ENCODE measurements around the gene DYRK3. TPM values are rescaled to one million over a fixed set of nuclear protein-coding genes. Genes with fewer than 3 reads are reported as not detected.

Gene DYRK3
- total and polyA plus RNA-seq, 10 of the 15 experiments (the other 5 are each of a cell fraction or from before 2014, with no cell fraction given) = 1.6 to 12.9 (median 10.3) TPM

- ChIA-PET CTCF (interaction anchor here (1.2 to 1.4 kb wide), 5 partner anchors 9 to 51 kb away, joined by 3 to 7 read pairs (median 5); no protein-coding TSS in a partner anchor), RAD21 (ENCODE audit: unreplicated experiment) (interaction anchor here (1.0 to 6.8 kb wide), 4 partner anchors 28 to 47 kb away, joined by 3 to 22 read pairs (median 6); partner anchors contain the start of gene DYRK3), POLR2A (interaction anchor here (1.5 to 18.5 kb wide), 2 partner anchors 11 to 28 kb away, joined by 4 to 334 read pairs; no protein-coding TSS in a partner anchor), SMC1A (ENCODE audit: uncharacterized antibody, unreplicated experiment) (interaction anchor here (0.6 to 5.2 kb wide), 8 partner anchors 9 to 121 kb away, joined by 3 to 29 read pairs (median 9); partner anchors contain the start of gene DYRK3)
- in situ Hi-C loops (cut with MboI) = no loop called here
- H3K4me2 ChIP-seq (ENCODE audit: control insufficient read depth, insufficient read depth) = peak overlapping the region; percentile 38
- no peak for DNase-seq (ENCODE audit: low read depth, low spot score)
- H3K36me3 ChIP-seq (ENCODE audit: control insufficient read depth in 2 of 2, insufficient read depth in 2 of 2, low read length in 1 of 2) = no peaks in the 10 kb centered on the region
- no peaks in the 10 kb centered on the region for H3K9me3 ChIP-seq (replicated peaks; ENCODE audit: control insufficient read depth, insufficient read depth, low read length)
- peak overlapping the region; percentile 21; the same call in 1 of the 2 replicates for H3K4me3 ChIP-seq
- H3K79me2 ChIP-seq (ENCODE audit: control insufficient read depth, insufficient read depth, low read length) = peaks cover 19% of the 10 kb centered on the region
- peak overlapping the region; percentile 89 for H3K27ac ChIP-seq (ENCODE audit: control insufficient read depth, insufficient read depth)
- no peaks in the 10 kb centered on the region for H4K20me1 ChIP-seq (ENCODE audit: control insufficient read depth, insufficient read depth)
- intact Hi-C loops (cut with micrococcal nuclease; ENCODE audit: unreplicated experiment) = loop anchor here (2.0 to 5.0 kb wide), 3 partner anchors 35 to 240 kb away; partner anchors contain the start of gene FCMR
- peaks cover 63% of the 10 kb centered on the region for H3K4me1 ChIP-seq (ENCODE audit: control insufficient read depth, insufficient read depth, low read length)
- ATAC-seq = peak; percentile 21
- no peaks in the 10 kb centered on the region for H3K27me3 ChIP-seq (replicated peaks in 1 of 2; ENCODE audit: control insufficient read depth in 2 of 2, insufficient read depth in 2 of 2, low read length in 1 of 2)
- peak overlapping the region; percentile 14; the same call in 1 of the 2 replicates for H2AFZ ChIP-seq (ENCODE audit: control insufficient read depth, low read depth, low read length)
- under 1% methylated on average over 3 of the region's 3 CpGs for WGBS (ENCODE audit: insufficient coverage, insufficient replicate concordance, low lambda C conversion rate, missing lambda C conversion rate)
- H3K9ac ChIP-seq (ENCODE audit: control insufficient read depth, insufficient read depth, low read length) = no peak overlapping the region
- peak; percentile 74 for FAIRE-seq
- no TSS peak for BruUV-seq (replicated peaks)
- TF ChIP-seq RAD21 (IDR thresholded peaks at IDR 0.05; ENCODE audit: insufficient read depth, low read depth, low read length) (no peak), NFIC (IDR thresholded peaks at IDR 0.05; ENCODE audit: low read depth, low read length) (peak; percentile 49; the same call in 1 of the 2 replicates), RUNX3 (IDR thresholded peaks at IDR 0.05; ENCODE audit: low read length) (peak; percentile 44; the same call in 1 of the 2 replicates), SP1 (IDR thresholded peaks at IDR 0.05; ENCODE audit: low read depth, low read length) (no peak), ZBED1 (IDR thresholded peaks at IDR 0.05; ENCODE audit: borderline replicate concordance) (no peak), SMARCA5 (IDR thresholded peaks at IDR 0.05) (no peak), BCLAF1 (IDR thresholded peaks at IDR 0.05) (no peak), ZNF622 (IDR thresholded peaks at IDR 0.05) (no peak), E2F8 (IDR thresholded peaks at IDR 0.05; ENCODE audit: low read depth, partially characterized antibody) (no peak), TCF3 (IDR thresholded peaks at IDR 0.05; ENCODE audit: borderline replicate concordance, insufficient read depth, low read depth, low read length) (no peak), RB1 (IDR thresholded peaks at IDR 0.05; ENCODE audit: borderline replicate concordance) (no peak), HCFC1 (IDR thresholded peaks at IDR 0.05; ENCODE audit: low read length) (no peak)
- TF ChIP-seq, protein P1, sequence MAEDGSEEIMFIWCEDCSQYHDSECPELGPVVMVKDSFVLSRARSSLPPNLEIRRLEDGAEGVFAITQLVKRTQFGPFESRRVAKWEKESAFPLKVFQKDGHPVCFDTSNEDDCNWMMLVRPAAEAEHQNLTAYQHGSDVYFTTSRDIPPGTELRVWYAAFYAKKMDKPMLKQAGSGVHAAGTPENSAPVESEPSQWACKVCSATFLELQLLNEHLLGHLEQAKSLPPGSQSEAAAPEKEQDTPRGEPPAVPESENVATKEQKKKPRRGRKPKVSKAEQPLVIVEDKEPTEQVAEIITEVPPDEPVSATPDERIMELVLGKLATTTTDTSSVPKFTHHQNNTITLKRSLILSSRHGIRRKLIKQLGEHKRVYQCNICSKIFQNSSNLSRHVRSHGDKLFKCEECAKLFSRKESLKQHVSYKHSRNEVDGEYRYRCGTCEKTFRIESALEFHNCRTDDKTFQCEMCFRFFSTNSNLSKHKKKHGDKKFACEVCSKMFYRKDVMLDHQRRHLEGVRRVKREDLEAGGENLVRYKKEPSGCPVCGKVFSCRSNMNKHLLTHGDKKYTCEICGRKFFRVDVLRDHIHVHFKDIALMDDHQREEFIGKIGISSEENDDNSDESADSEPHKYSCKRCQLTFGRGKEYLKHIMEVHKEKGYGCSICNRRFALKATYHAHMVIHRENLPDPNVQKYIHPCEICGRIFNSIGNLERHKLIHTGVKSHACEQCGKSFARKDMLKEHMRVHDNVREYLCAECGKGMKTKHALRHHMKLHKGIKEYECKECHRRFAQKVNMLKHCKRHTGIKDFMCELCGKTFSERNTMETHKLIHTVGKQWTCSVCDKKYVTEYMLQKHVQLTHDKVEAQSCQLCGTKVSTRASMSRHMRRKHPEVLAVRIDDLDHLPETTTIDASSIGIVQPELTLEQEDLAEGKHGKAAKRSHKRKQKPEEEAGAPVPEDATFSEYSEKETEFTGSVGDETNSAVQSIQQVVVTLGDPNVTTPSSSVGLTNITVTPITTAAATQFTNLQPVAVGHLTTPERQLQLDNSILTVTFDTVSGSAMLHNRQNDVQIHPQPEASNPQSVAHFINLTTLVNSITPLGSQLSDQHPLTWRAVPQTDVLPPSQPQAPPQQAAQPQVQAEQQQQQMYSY (CRISPR knock-in tag; IDR thresholded peaks at IDR 0.05) = no peak
These were observed 46.8 kb downstream of the DYRK3 start for GRCh38 chr1:206682111-206682510.
